PC-3 (cell line): ENCODE results near the gene RETREG2. TPM values are rescaled to one million over a fixed set of nuclear protein-coding genes. Genes with fewer than 3 reads are reported as not detected.

ENCODE experiments used
- ATAC-seq: fragments of 200-7000 bp; cut with Tn5 transposase; 2 replicates; pipeline ENCODE4 v1.9.1; 2020; ENCODE audit warnings: mild to moderate bottlenecking, moderate library complexity
- BruUV-seq: library from RNA; stranded (reverse); fragments of 400-500 nt; replicated peaks from 2 replicates; lab custom pipeline; 2021; lab: Mats Ljungman, UMichigan
- CTCF ChIA-PET: fragments of 300-600 bp; sonication (Branson Sonifier 250); formaldehyde crosslinking; loops from one replicate; lab custom pipeline; 2022; ENCODE audit warnings: antibody characterized with exemption; lab: Charles Lee
- POLR2A ChIA-PET: fragments of 300-600 bp; sonication (Branson Sonifier 250); formaldehyde crosslinking; loops from one replicate; lab custom pipeline; 2022; ENCODE audit warnings: antibody characterized with exemption; ENCODE audit not compliant: unreplicated experiment; lab: Charles Lee
- DNase-seq: peaks from one replicate; pipeline ENCODE4 v3.0.0-alpha.2; 2015
- H2AFZ ChIP-seq: fragments of 300-600 bp; sonication (generic); 2 replicates; pipeline ENCODE4 v1.6.0; 2016; ENCODE audit warnings: antibody characterized with exemption, low read length
- H3F3A ChIP-seq: fragments of 300-600 bp; sonication (generic); one replicate; pipeline ENCODE4 v1.6.0; 2017; ENCODE audit warnings: antibody characterized with exemption, low read length, control low read depth, mild to moderate bottlenecking; ENCODE audit not compliant: unreplicated experiment
- H3K27ac ChIP-seq: fragments of 300-600 bp; sonication (generic); 2 replicates; pipeline ENCODE4 v1.5.1; 2016; ENCODE audit warnings: mild to moderate bottlenecking, low read length
- H3K27me3 ChIP-seq: fragments of 300-600 bp; sonication (generic); 2 replicates; pipeline ENCODE4 v1.6.1; 2016; ENCODE audit warnings: low read length, mixed read lengths
- H3K36me3 ChIP-seq: fragments of 300-600 bp; sonication (generic); 2 replicates; pipeline ENCODE4 v1.6.1; 2016; ENCODE audit warnings: low read depth, mixed run types, low read length, mixed read lengths
- H3K4me1 ChIP-seq: fragments of 300-600 bp; sonication (generic); 2 replicates; pipeline ENCODE4 v1.5.1; 2016; ENCODE audit warnings: low read length; ENCODE audit not compliant: insufficient read depth
- H3K4me2 ChIP-seq: fragments of 300-600 bp; sonication (generic); 2 replicates; pipeline ENCODE4 v1.6.0; 2016; ENCODE audit warnings: low read length
- H3K4me3 ChIP-seq: fragments of 300-600 bp; sonication (generic); 2 replicates; pipeline ENCODE4 v1.5.1; 2016; ENCODE audit warnings: mild to moderate bottlenecking, low read length, mixed read lengths
- H3K79me2 ChIP-seq: fragments of 300-600 bp; sonication (generic); 2 replicates; pipeline ENCODE4 v1.6.1; 2017; ENCODE audit warnings: low read length, mixed read lengths
- H3K9ac ChIP-seq: fragments of 300-600 bp; sonication (generic); 2 replicates; pipeline ENCODE4 v1.6.0; 2016; ENCODE audit warnings: mild to moderate bottlenecking, low read length
- H3K9me2 ChIP-seq: fragments of 300-600 bp; sonication (generic); replicated peaks from 2 replicates; pipeline ENCODE4 v1.6.1; 2016; ENCODE audit warnings: mixed run types, low read length, mixed read lengths
- H3K9me3 ChIP-seq: fragments of 300-600 bp; sonication (generic); 2 replicates; pipeline ENCODE4 v1.6.1; 2016; ENCODE audit warnings: low read length, mixed read lengths
- H4K20me1 ChIP-seq: fragments of 300-600 bp; sonication (generic); 2 replicates; pipeline ENCODE4 v1.6.1; 2016; ENCODE audit warnings: low read length, mixed read lengths
- EZH2 ChIP-seq: fragments of 300-600 bp; sonication (generic); IDR thresholded peaks from one replicate; pipeline ENCODE4 v1.6.1; 2017; ENCODE audit warnings: antibody characterized with exemption, mild to moderate bottlenecking, low read length; ENCODE audit not compliant: unreplicated experiment
- EZH2phosphoT487 ChIP-seq: fragments of 300-600 bp; sonication (generic); IDR thresholded peaks from 2 replicates; pipeline ENCODE4 v1.6.1; 2018; ENCODE audit warnings: mild to moderate bottlenecking, antibody characterized with exemption, low read length, borderline replicate concordance
- intact Hi-C: fragments of 100-400 bp; cut with micrococcal nuclease; formaldehyde crosslinking; loops from 2 replicates; pipeline ENCODE4 v1.9.0; 2023
- total RNA-seq: library from RNA; depleted of rRNA; stranded (reverse); fragments of >200 nt; gene quantifications from 2 replicates; pipeline ENCODE4 v1.2.3, GENCODE V29; 2014
- TF ChIP-seq, protein P1 (sequence below): fragments of 300-600 bp; sonication (generic); conservative IDR thresholded peaks from 2 replicates; pipeline ENCODE4 v1.5.1; 2017; ENCODE audit warnings: antibody characterized with exemption, low read depth, mild to moderate bottlenecking, low read length

RETREG2 gene
- total RNA-seq, 1 experiment from 2014 or later, result 61.0 TPM

DNA sequence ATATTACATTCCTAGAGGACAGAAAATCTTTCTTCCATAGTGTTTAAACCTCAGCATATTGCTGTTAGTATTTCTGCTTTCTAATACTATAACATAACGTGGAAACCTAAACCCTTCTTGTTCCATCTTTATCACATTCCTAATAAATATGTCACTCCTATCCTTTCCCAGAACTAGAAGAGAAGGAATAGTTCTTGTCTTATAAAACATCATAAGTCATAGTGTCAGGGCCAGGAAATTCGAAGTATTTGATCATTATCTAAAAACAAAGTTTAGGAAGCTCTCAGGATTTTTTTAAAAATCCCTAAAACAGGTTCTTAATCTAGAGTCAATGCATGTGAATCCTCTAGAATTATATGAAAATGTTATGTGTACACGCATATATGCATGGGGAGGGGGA lies 19.5 kb upstream of the RETREG2 start:
- ChIA-PET POLR2A (interaction anchor here (0.6 to 0.7 kb wide), 4 partner anchors 24 to 320 kb away, joined by 3 to 7 read pairs (median 4); no protein-coding TSS in a partner anchor), CTCF (no interaction called here)
- intact Hi-C loops, result no loop called here

DNA sequence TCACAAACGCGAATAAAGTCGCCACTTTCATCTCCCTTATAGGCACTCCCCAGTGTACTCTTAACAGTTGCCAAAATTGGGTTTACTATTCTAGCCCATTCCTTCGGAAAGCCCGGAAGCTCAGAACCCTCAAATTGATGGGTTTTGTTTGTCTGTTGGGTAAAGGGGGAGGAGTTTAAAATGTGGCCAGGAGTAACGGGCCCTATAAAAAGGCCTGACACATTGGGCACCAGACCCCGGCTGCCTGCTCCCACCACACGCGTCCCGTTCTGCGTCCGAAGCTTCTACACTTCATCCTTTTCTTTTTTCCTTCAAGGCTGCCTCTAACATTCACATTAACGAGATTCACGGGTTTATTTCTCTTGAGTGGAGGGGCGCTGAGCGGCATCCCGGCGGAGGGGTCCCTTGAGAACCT lies 18.3 kb upstream of the RETREG2 start:
- Histone ChIP-seq H3K9ac (peak overlapping the region; percentile 83; the same call in 1 of the 2 replicates), H3F3A (no peaks in the 10 kb centered on the region), H4K20me1 (no peaks in the 10 kb centered on the region), H3K36me3 (no peaks in the 10 kb centered on the region), H3K79me2 (0 out of 2 replicates have a peak, but pooled peaks cover 4% of the 10 kb centered on the region), H3K9me2 (no peaks in the 10 kb centered on the region), H3K4me2 (peak overlapping the region; percentile 84), H3K27ac (no peak overlapping the region), H2AFZ (peak overlapping the region; percentile 85), H3K4me1 (peaks cover 26% of the 10 kb centered on the region), H3K9me3 (no peaks in the 10 kb centered on the region), H3K4me3 (peak overlapping the region; percentile 79), H3K27me3 (no peaks in the 10 kb centered on the region)
- ATAC-seq (no peak; the same call in 1 of the 2 replicates), DNase-seq (peak; percentile 6)
- ChIA-PET CTCF (interaction anchor here (0.6 to 0.9 kb wide), 4 partner anchors 82 to 149 kb away, joined by 3 to 4 read pairs (median 4); no protein-coding TSS in a partner anchor), POLR2A (no interaction called here)
- intact Hi-C loops, result loop anchor here (1.0 to 10.0 kb wide), 7 partner anchors 12 to 225 kb away; partner anchors contain the start of genes CNPPD1, DNAJB2 and DNPEP
- TSS peak; percentile 37 for BruUV-seq
- TF ChIP-seq, protein P1, sequence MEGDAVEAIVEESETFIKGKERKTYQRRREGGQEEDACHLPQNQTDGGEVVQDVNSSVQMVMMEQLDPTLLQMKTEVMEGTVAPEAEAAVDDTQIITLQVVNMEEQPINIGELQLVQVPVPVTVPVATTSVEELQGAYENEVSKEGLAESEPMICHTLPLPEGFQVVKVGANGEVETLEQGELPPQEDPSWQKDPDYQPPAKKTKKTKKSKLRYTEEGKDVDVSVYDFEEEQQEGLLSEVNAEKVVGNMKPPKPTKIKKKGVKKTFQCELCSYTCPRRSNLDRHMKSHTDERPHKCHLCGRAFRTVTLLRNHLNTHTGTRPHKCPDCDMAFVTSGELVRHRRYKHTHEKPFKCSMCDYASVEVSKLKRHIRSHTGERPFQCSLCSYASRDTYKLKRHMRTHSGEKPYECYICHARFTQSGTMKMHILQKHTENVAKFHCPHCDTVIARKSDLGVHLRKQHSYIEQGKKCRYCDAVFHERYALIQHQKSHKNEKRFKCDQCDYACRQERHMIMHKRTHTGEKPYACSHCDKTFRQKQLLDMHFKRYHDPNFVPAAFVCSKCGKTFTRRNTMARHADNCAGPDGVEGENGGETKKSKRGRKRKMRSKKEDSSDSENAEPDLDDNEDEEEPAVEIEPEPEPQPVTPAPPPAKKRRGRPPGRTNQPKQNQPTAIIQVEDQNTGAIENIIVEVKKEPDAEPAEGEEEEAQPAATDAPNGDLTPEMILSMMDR, result no peak
- TF ChIP-seq EZH2, result no peak
- no peak for TF ChIP-seq EZH2phosphoT487

More for the DNA sequence above, 19.5 kb upstream of the RETREG2 start:
- H3K79me2 ChIP-seq, result 0 out of 2 replicates have a peak, but pooled peaks cover 4% of the 10 kb centered on the region
- no peak overlapping the region for H2AFZ ChIP-seq
- no peak overlapping the region for H3K4me3 ChIP-seq
- peaks cover 26% of the 10 kb centered on the region for H3K4me1 ChIP-seq
- TF ChIP-seq, protein P1, result no peak
- TF ChIP-seq EZH2, result no peak
- H3K9me3 ChIP-seq, result no peaks in the 10 kb centered on the region
- H3K36me3 ChIP-seq, result 0 out of 2 replicates have a peak, but pooled peaks cover 2% of the 10 kb centered on the region
- no peaks in the 10 kb centered on the region for H3K9me2 ChIP-seq
- BruUV-seq, result no TSS peak
- ATAC-seq (no peak), DNase-seq (peak; percentile 41)
- H3F3A ChIP-seq, result no peaks in the 10 kb centered on the region
- no peak overlapping the region for H3K27ac ChIP-seq
- peak overlapping the region; percentile 29; the same call in 1 of the 2 replicates for H3K4me2 ChIP-seq
- no peak overlapping the region for H3K9ac ChIP-seq
- H3K27me3 ChIP-seq, result no peaks in the 10 kb centered on the region
- no peaks in the 10 kb centered on the region for H4K20me1 ChIP-seq
